T-helper 22 cell (primary cell): ENCODE data around the gene WSB1.

Experiments used
- DNase-seq: peaks from one replicate; pipeline ENCODE4 v3.0.0-alpha.2; 2020; ENCODE audit warnings: low read depth

Gene WSB1

GRCh38 chr17:27360507-27360906, 66.6 kb downstream of the WSB1 start:
- no peak for DNase-seq

- no peak for DNase-seq
Observed at GRCh38 chr17:27361695-27362094, 67.8 kb downstream of the WSB1 start.

- DNase-seq, result no peak
Observed at GRCh38 chr17:27362503-27362902, 68.6 kb downstream of the WSB1 start.

GRCh38 chr17:27362909-27363308, 69.0 kb downstream of the WSB1 start:
- DNase-seq, result no peak

- DNase-seq, result no peak
Observed at GRCh38 chr17:27363326-27363725, 69.4 kb downstream of the WSB1 start.
